GM18507 (cell line): ENCODE measurements around the gene EDNRA.

Experiments
- DNase-seq: peaks from one replicate; pipeline ENCODE4 v3.0.0; 2011; ENCODE audit warnings: low read depth; ENCODE audit not compliant: insufficient read length; ENCODE audit errors: extremely low spot score
- FAIRE-seq: peaks from 2 replicates; lab custom pipeline; 2011; peaks lifted over from hg19 to GRCh38; lab: Jason Lieb, UNC

EDNRA gene

DNA sequence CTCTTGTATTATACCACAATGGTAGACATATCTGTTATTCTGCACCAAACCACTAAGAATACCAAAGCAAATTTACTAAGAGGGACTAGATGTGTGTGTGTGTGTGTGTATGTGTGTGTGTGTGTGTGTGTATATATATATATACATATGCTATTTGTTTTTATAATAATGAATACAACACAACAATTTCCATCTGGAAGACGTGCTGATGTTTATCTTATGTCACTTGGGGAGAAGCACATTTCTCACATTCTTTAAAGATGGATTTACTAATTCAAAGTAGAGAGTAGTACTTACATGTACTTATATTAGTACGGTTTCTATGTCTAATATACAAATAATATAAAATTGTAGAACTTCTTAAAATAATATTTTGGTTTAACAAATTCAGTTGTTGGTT lies 52.0 kb downstream of the EDNRA start:
- FAIRE-seq (no peak), DNase-seq (no peak)

GRCh38 chr4:147533331-147533730 lies 52.4 kb downstream of the EDNRA start:
- DNase-seq (no peak), FAIRE-seq (no peak)

- no peak for FAIRE-seq
- no peak for DNase-seq
Measured at GRCh38 chr4:147535124-147535523, 54.2 kb downstream of the EDNRA start.

GRCh38 chr4:147538711-147539110 lies 57.8 kb downstream of the EDNRA start:
- DNase-seq (no peak), FAIRE-seq (no peak)

GRCh38 chr4:147539959-147540358 lies 59.1 kb downstream of the EDNRA start:
- FAIRE-seq (no peak), DNase-seq (no peak)

DNA sequence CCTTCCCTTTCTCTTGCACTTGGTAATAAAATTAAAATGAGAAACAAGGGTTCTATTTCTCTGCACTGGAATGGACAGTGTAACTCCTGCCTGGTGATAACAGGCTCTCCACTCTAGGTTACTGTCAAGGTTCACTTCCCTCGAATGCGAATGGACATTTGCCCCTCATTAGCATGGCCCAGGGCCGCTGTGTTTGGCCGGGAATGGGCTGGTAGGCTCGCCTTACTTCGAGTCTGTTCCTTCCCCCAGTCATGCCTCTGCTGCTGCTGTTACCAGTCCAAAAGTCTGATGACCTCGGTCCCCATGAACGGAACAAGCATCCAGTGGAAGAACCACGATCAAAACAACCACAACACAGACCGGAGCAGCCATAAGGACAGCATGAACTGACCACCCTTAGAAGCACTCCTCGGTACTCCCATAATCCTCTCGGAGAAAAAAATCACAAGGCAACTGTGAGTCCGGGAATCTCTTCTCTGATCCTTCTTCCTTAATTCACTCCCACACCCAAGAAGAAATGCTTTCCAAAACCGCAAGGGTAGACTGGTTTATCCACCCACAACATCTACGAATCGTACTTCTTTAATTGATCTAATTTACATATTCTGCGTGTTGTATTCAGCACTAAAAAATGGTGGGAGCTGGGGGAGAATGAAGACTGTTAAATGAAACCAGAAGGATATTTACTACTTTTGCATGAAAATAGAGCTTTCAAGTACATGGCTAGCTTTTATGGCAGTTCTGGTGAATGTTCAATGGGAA lies 61.5 kb downstream of the EDNRA start:
- DNase-seq (no peak), FAIRE-seq (no peak)

DNA sequence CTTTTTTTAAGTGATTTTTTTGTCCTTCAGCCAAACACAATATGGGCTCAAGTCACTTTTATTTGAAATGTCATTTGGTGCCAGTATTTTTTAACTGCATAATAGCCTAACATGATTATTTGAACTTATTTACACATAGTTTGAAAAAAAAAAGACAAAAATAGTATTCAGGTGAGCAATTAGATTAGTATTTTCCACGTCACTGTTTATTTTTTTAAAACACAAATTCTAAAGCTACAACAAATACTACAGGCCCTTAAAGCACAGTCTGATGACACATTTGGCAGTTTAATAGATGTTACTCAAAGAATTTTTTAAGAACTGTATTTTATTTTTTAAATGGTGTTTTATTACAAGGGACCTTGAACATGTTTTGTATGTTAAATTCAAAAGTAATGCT lies 62.1 kb downstream of the EDNRA start:
- FAIRE-seq (no peak), DNase-seq (no peak)

GRCh38 chr4:147546349-147546748 lies 65.5 kb downstream of the EDNRA start:
- FAIRE-seq (no peak), DNase-seq (no peak)

DNA sequence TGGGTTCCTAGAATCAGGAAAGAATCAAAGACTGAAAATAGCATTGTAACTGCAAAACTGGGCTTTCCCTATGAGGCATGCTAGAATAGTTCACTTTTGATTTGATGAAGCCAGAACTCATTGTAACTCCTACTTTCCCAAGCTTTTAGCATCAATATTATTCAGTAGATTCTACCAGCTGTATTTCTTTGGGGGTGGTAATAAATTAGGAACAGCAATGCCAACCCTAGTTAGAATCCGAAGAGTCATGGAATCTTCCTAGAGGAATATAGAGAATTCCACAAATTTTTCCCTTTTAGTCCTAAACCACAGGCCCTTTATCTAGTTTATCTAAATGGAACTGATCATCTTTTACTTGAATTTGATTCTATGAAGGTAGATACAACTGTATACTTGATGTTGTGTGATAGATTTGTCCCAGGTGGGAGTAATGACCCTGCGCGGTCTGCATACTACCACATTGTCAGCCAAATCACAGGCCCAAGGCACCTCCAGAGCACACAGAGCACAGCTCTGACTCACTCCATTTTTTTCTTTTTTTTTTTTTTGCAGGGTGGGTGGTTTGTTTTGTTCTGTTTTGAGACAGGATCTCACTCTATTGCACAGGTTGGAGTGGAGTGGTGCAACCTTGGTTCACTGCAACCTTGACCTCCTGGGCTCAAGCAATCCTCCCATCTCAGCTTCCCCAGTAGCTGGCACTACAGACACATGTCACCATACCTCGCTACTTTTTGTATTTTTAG lies 66.6 kb downstream of the EDNRA start:
- FAIRE-seq, result no peak
- no peak for DNase-seq

GRCh38 chr4:147548256-147548655 lies 67.4 kb downstream of the EDNRA start:
- FAIRE-seq (no peak), DNase-seq (no peak)

DNA sequence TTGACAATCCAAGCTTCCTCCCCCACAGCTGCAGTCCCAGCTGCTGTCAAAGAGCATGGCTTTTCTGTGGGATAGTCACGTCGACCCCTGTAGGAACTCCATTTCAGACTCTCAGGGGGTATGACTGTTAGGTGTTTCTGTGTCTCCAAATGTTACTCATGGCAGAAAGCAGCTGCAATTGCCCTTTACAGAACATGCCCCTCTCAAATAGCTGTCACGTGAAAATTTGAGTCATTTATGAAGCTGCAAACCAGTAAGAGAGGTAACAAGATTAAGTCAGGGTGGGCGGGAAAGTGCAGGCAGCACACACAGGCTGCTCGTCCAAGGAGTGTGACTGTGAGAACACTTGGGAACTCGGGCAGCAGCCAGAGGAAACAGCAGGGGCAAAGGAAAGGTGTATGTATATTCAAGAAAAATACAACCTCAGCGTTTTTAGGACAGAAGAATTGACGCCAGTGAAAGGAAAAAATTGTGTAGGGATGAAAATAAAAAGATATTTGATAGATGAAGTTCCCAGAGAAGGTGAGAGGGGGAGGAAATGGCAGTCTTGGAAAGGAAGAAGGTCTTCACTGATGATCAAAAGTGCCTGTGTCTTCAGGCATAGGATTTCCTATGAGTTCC lies 69.8 kb downstream of the EDNRA start:
- DNase-seq, result peak; percentile 12
- FAIRE-seq, result peak; percentile 42

DNA sequence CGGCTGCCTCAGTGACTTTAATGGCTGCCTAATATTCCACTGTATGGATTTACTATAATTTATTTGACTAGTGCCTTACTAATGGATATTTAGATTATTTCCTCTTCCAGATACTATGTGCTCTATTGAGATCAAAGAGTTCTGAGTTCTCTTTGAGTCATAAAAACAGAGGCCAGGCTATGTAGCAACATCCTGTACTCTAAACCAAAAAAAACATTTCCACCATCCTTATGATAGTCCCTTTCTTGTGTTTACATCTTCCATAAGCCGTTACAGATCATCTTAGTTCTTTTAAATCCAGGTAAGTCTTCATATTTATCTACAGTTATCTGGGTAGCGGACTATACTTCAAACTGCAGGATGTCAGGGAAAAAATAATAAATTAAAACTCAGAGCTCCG lies 79.7 kb downstream of the EDNRA start:
- FAIRE-seq (no peak), DNase-seq (no peak)

GRCh38 chr4:147566762-147567161 lies 85.9 kb downstream of the EDNRA start:
- FAIRE-seq (no peak), DNase-seq (no peak)

DNA sequence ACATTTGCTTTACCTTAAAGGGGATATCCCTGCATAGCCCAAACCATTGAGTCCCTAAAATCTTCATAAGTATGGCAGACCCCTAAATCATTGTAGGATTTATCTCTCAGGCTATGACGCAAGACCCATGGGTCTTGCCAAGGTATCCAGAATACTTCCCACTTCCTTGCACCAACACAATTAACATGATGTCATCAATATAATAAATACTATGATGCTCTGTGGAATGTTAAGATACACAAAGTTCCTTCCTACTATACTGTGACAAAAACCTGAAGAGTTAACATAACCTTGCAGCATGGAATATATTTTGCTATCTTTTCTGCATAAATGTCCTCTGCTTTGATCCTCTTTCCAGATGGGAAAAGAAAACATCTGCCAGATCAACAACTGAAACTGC lies 86.4 kb downstream of the EDNRA start:
- FAIRE-seq (no peak), DNase-seq (no peak)

- DNase-seq (no peak), FAIRE-seq (no peak)
Measured at GRCh38 chr4:147570616-147571015, 89.7 kb downstream of the EDNRA start.

DNA sequence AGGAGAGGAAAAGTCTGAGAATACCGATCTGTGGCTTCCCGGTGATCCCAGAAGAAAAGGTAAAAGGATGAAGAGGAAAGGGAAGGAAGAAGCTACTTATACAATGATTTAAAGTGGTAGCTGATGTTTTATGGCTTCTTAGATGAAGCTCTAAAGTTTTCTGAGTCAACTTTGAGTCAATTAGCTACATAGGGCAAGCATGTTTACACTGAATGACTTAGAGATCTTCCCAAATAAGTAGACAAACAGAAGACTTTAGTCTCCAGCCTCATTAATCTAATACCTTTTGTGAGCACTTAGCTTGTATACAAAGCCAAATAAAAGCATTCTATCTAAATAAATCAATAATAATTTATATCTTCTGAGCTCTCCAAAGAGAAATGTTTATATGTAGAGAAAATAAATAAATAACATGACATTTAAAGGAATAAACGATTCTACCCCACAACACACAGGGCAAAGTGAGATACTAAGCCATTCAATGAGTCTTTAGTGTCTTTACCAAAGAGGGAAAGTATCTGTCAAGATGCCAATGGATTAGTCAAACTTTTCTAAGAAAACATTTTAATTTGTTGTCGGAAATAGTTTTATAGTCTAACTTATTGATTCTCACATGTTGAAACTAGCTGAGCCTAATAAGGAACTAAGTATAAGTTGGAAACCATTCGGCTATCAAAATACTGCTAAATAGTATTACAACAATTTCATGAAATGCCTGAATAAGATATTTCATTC lies 90.3 kb downstream of the EDNRA start:
- FAIRE-seq, result no peak
- DNase-seq, result no peak

GRCh38 chr4:147576084-147576483 lies 95.2 kb downstream of the EDNRA start:
- no peak for FAIRE-seq
- no peak for DNase-seq

DNA sequence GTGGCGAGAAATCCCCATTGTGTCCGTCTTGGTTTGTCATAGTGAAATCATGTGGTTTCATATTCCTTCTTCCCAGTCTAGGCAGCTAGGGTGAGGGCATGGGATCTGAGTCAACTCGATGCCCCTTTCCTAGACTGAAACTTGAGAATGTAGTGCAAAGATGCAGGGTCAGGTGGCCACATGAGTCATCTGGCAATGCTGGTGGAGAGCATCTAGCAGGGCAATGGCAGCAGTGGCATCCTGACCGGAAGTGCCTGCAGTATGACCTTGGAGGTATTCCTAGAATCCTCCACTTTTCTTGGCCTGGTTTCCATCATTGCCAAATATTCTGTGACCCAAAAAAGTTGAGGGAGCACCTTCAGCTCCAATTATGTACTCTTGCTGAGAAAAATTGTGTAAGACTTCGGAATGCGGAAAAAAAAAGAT lies 97.2 kb downstream of the EDNRA start:
- FAIRE-seq, result no peak
- DNase-seq, result no peak

- DNase-seq, result no peak
- FAIRE-seq, result no peak
Measured at GRCh38 chr4:147578593-147578992, 97.7 kb downstream of the EDNRA start.

GRCh38 chr4:147580396-147580795 lies 99.5 kb downstream of the EDNRA start:
- FAIRE-seq (no peak), DNase-seq (no peak)
